Measurements from ENCODE around the gene CDH13.
A peak's percentile ranks its signal among the peaks of the same experiment; 100 is the strongest.

Gene CDH13

DNA sequence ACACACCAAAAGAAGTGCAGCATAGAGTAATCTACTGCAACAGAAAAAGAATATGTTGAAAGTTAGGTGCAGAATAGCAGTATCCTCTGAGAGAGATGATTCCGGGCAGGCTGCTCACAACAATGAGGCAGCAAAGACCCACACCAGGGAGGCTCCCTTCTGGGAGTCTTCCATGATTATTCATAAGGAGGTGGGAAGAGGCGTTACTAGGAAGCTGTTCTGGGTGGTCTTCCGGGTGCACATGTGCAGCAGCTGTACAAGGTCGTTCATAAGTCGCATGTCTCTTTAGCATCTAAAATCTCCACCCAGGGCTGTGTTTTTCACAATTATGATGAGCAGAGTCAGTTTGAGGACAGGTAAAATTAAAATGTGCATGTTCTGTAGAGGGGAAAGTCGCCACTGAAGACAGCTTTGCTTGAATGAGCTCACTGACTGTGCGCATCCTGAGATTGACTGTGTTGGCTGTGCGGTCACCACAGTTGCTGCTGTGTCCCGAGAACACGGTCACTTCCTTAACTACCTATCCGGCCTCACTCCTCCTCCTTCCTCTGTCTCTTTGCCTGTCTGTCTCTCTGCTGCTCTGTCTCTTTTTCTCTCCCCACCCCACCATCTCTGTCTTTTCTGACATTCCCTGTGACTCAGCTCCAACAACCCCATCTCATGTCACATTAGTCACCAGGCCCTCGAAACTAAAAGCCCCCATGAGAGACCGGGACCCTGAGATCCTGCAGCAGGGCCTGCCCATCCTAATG is 1055.5 kb downstream of the CDH13 start:
- Mint-ChIP-seq H3K4me1 (peaks cover 42% of the 10 kb centered on the region), H3K36me3 (ENCODE audit: low read depth) (no peaks in the 10 kb centered on the region), H3K4me3 (peak overlapping the region; percentile 44), H3K27ac (no peak overlapping the region), H3K27me3 (ENCODE audit: low read depth, poor library complexity) (peaks cover 7% of the 10 kb centered on the region), H3K9me3 (no peaks in the 10 kb centered on the region)
- TF ChIP-seq, protein P1, sequence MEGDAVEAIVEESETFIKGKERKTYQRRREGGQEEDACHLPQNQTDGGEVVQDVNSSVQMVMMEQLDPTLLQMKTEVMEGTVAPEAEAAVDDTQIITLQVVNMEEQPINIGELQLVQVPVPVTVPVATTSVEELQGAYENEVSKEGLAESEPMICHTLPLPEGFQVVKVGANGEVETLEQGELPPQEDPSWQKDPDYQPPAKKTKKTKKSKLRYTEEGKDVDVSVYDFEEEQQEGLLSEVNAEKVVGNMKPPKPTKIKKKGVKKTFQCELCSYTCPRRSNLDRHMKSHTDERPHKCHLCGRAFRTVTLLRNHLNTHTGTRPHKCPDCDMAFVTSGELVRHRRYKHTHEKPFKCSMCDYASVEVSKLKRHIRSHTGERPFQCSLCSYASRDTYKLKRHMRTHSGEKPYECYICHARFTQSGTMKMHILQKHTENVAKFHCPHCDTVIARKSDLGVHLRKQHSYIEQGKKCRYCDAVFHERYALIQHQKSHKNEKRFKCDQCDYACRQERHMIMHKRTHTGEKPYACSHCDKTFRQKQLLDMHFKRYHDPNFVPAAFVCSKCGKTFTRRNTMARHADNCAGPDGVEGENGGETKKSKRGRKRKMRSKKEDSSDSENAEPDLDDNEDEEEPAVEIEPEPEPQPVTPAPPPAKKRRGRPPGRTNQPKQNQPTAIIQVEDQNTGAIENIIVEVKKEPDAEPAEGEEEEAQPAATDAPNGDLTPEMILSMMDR (IDR thresholded peaks at IDR 0.05): no peak
- DNase-seq: no peak

DNA sequence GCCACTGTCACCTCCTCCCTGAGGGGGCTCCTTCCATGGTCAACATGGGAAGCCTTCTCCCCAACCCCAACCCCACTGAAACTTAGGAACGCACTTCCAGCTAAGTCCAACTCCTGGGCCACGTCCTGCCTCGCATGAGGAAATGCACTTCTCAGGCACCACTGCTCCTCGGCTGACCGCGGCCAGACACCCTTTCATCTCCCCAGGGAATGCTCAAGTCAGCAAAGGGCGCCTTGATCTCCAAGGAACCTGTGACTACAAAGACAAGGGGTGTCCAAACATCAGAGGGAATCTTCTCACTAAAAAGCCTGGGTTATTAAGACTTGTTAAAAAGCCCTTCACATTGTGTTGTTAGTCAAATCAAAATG is 1056.1 kb downstream of the CDH13 start:
- no peaks in the 10 kb centered on the region for H3K36me3 Mint-ChIP-seq (ENCODE audit: low read depth)
- H3K27ac Mint-ChIP-seq: no peak overlapping the region
- TF ChIP-seq, protein P1 (IDR thresholded peaks at IDR 0.05): no peak
- DNase-seq: no peak
- H3K4me3 Mint-ChIP-seq: peak overlapping the region; percentile 43
- peaks cover 42% of the 10 kb centered on the region for H3K4me1 Mint-ChIP-seq
- no peaks in the 10 kb centered on the region for H3K9me3 Mint-ChIP-seq
- H3K27me3 Mint-ChIP-seq (ENCODE audit: low read depth, poor library complexity): peaks cover 7% of the 10 kb centered on the region

DNA sequence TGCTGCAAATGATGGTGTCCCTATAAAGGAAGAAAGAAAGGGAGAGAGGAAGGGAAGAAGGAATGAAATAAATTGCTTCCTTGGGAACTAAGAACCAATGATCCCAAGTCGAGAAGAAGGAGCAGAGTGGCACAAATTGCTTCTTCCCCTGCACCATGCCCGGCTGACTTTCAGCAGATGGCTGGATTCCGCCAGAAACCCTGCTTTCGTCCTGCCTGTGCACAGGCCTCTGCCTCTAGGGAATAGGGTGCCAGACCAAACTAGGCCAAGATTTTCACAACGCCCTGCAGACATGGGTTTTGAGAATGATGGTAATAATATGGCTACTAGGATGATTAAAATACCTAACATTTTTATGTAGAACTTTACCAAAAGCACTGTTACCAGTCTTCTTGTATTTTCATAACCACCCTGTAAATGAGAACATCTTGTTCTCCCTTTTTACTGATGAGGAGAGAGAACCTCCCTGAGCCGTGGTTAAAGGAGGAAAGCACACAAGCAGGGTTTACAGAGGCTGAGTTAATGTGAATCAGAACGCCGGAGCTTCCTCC is 1058.9 kb downstream of the CDH13 start:
- peaks cover 33% of the 10 kb centered on the region for H3K4me1 Mint-ChIP-seq
- no peaks in the 10 kb centered on the region for H3K9me3 Mint-ChIP-seq
- no peak for DNase-seq
- no peak overlapping the region for H3K27ac Mint-ChIP-seq
- TF ChIP-seq, protein P1 (IDR thresholded peaks at IDR 0.05): no peak
- H3K27me3 Mint-ChIP-seq (ENCODE audit: low read depth, poor library complexity): peaks cover 4% of the 10 kb centered on the region
- no peaks in the 10 kb centered on the region for H3K36me3 Mint-ChIP-seq (ENCODE audit: low read depth)
- no peak overlapping the region for H3K4me3 Mint-ChIP-seq

DNA sequence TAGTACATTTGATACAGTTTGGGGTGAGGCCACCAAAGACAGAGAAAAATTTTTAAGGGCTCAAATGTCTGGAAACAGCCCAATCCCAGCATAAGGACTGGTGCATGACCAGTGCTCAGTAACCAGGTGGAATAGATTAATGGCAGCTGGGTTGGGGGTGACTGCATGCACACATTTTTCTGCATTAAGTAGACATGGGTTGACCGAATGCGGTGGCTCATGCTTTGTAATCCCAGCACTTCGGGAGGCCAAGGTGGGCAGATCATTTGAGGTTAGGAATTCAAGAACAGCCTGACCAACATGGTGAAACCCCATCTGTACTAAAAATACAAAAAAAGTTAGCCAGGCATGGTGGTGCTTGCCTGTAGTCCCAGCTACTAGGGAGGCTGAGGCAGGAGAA is 1060.0 kb downstream of the CDH13 start:
- DNase-seq: no peak
- H3K36me3 Mint-ChIP-seq (ENCODE audit: low read depth): no peaks in the 10 kb centered on the region
- no peaks in the 10 kb centered on the region for H3K9me3 Mint-ChIP-seq
- no peak overlapping the region for H3K4me3 Mint-ChIP-seq
- H3K4me1 Mint-ChIP-seq: peaks cover 23% of the 10 kb centered on the region
- H3K27ac Mint-ChIP-seq: no peak overlapping the region
- H3K27me3 Mint-ChIP-seq (ENCODE audit: low read depth, poor library complexity): peaks cover 4% of the 10 kb centered on the region
- TF ChIP-seq, protein P1 (IDR thresholded peaks at IDR 0.05): no peak

DNA sequence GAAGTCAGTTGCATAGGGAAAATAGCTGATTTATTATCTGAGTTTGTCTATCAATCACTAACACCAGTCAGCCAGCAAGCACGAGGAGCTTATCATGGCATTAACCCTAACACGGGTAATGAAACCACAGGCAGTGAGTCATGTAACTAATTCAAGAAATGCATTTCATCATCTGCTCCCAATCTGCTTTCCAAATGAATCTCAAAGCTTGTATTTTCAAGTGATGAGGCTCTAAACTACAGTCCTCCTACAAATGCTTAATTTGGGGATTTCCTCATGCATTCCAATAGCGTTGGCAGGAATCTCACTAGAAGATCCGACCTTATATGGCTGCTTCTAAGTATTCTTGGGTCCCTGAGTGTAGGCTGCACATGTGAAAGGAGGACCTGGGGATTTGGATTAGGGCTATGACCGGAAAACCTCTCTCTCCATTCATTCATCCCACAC is 1062.6 kb downstream of the CDH13 start:
- H3K36me3 Mint-ChIP-seq (ENCODE audit: low read depth): no peaks in the 10 kb centered on the region
- peaks cover 3% of the 10 kb centered on the region for H3K4me1 Mint-ChIP-seq
- no peak for DNase-seq
- no peak overlapping the region for H3K4me3 Mint-ChIP-seq
- no peaks in the 10 kb centered on the region for H3K27me3 Mint-ChIP-seq (ENCODE audit: low read depth, poor library complexity)
- no peak overlapping the region for H3K27ac Mint-ChIP-seq
- H3K9me3 Mint-ChIP-seq: no peaks in the 10 kb centered on the region
- TF ChIP-seq, protein P1 (IDR thresholded peaks at IDR 0.05): no peak

DNA sequence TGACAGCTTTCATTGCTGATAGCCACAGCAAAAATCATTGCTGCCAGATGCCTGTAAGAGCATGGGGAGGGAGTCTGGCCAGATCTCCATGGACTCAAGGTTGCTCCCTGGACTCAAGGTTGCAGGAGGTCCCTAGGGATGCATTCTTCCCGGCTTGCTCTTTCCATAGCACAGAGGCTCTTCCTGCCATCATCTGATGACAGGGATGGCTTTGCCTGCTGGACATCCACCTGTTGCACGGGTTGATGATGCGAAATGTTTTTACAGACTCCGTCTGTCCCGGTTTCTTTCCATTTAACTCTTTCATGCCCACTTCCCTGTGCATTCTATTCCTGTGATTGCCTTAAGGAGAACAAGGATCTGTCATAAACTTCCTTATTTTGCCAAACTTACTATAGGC is 1065.5 kb downstream of the CDH13 start:
- no peak overlapping the region for H3K27ac Mint-ChIP-seq
- peaks cover 3% of the 10 kb centered on the region for H3K4me1 Mint-ChIP-seq
- H3K4me3 Mint-ChIP-seq: no peak overlapping the region
- no peaks in the 10 kb centered on the region for H3K9me3 Mint-ChIP-seq
- TF ChIP-seq, protein P1 (IDR thresholded peaks at IDR 0.05): no peak
- DNase-seq: no peak
- H3K36me3 Mint-ChIP-seq (ENCODE audit: low read depth): no peaks in the 10 kb centered on the region
- no peaks in the 10 kb centered on the region for H3K27me3 Mint-ChIP-seq (ENCODE audit: low read depth, poor library complexity)

Data from nephron progenitor cell (in vitro differentiated cells).